Body of pancreas (tissue), 4 donors: ENCODE measurements around the gene LIN9.

Experiments
- POLR2A ChIP-seq, 3 donors: fragments of 450-650 bp; IDR thresholded peaks; one replicate each; pipeline ENCODE4 v1.6.1; 2016; ENCODE audit warnings: antibody characterized with exemption in 3 of 3, mild to moderate bottlenecking in 2 of 3
- TF ChIP-seq, protein P1 (sequence below), 7 experiments: fragments of 450-650 bp in 4 of 7; fragments of 200-600 bp in 3 of 7; sonication (generic) in 3 of 7; IDR thresholded peaks; one replicate each; pipeline ENCODE4 v1.5.1; 2016 to 2019; ENCODE audit warnings: antibody characterized with exemption in 7 of 7

- TF ChIP-seq, protein P1, sequence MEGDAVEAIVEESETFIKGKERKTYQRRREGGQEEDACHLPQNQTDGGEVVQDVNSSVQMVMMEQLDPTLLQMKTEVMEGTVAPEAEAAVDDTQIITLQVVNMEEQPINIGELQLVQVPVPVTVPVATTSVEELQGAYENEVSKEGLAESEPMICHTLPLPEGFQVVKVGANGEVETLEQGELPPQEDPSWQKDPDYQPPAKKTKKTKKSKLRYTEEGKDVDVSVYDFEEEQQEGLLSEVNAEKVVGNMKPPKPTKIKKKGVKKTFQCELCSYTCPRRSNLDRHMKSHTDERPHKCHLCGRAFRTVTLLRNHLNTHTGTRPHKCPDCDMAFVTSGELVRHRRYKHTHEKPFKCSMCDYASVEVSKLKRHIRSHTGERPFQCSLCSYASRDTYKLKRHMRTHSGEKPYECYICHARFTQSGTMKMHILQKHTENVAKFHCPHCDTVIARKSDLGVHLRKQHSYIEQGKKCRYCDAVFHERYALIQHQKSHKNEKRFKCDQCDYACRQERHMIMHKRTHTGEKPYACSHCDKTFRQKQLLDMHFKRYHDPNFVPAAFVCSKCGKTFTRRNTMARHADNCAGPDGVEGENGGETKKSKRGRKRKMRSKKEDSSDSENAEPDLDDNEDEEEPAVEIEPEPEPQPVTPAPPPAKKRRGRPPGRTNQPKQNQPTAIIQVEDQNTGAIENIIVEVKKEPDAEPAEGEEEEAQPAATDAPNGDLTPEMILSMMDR (IDR thresholded peaks at IDR 0.05) = no peak
- no peak for TF ChIP-seq POLR2A (IDR thresholded peaks at IDR 0.05)
Observed at GRCh38 chr1:226279498-226279897, 29.5 kb downstream of the LIN9 start.
